ENCODE data around the gene IRF4.

DNA sequence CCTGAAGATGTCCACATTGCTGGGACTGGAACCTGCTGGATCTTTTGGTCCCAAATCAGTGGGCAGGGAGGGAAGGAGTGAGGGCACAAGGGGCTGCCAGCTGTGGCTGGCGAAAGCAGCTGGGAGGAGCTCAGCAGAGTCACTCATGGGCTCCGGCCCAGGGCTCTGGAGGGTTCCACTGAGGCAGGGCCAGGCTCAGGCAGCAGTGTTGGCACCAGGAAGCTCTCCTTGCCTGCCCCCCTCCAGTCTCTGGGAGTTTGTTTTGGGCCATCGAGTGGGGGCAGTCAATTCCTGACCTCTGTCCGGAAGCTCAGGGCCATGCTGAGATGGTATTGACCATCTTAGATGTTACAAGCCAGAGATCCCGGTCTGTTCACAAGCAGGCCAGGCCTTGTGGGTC is 39.1 kb upstream of the IRF4 start:
- no peak for TF ChIP-seq CTCF (IDR thresholded peaks at IDR 0.05)
- no peak for TF ChIP-seq EZH2phosphoT487 (IDR thresholded peaks at IDR 0.05; ENCODE audit: borderline replicate concordance, low read depth)
- no peak for TF ChIP-seq REST (IDR thresholded peaks at IDR 0.05; ENCODE audit: low read depth, low read length)
- TF ChIP-seq GABPA (IDR thresholded peaks at IDR 0.05; ENCODE audit: low read depth): no peak
- TF ChIP-seq GATA2 (CRISPR knock-in tag; IDR thresholded peaks at IDR 0.05): no peak

Measured in SK-N-SH (cell line).